Measurements from ENCODE around the gene ATAD1. TPM values are rescaled to one million over a fixed set of nuclear protein-coding genes. Genes with fewer than 3 reads are reported as not detected.

ATAD1 gene
- total RNA-seq, 1 donor from 2014 or later, result 71.0 TPM

GRCh38 chr10:87771871-87772500, 46.0 kb downstream of the ATAD1 start:
- H3K9me3 Mint-ChIP-seq (ENCODE audit: unreplicated experiment), result no peaks in the 10 kb centered on the region

GRCh38 chr10:87767253-87767652, 50.8 kb downstream of the ATAD1 start:
- Histone ChIP-seq H3K9me3 (ENCODE audit: insufficient read depth, low read depth, low read length) (no peaks in the 10 kb centered on the region), H4K20me1 (ENCODE audit: insufficient read depth, low read length) (no peaks in the 10 kb centered on the region), H3K9ac (ENCODE audit: low read length) (peak overlapping the region; percentile 40), H3K27me3 (ENCODE audit: insufficient read depth, low read length) (no peaks in the 10 kb centered on the region), H3K36me3 (ENCODE audit: insufficient read depth, low read length) (no peaks in the 10 kb centered on the region), H2AFZ (ENCODE audit: low read depth, low read length) (no peak overlapping the region), H3K4me3 (ENCODE audit: insufficient read depth, low read depth, low read length) (no peak overlapping the region), H3K79me2 (ENCODE audit: insufficient read depth, low read length) (no peaks in the 10 kb centered on the region), H3K4me2 (ENCODE audit: low read length) (peak overlapping the region; percentile 66), H3K4me1 (ENCODE audit: insufficient read depth, low read length) (peaks cover 14% of the 10 kb centered on the region), H3K27ac (ENCODE audit: low read depth, low read length) (peak overlapping the region; percentile 67)
- TF ChIP-seq EZH2 (IDR thresholded peaks at IDR 0.05; ENCODE audit: insufficient read depth, low read length) (no peak), CTCF (IDR thresholded peaks at IDR 0.05; ENCODE audit: insufficient read depth, low read depth, low read length) (peak; percentile 4)
- DNase-seq (ENCODE audit: low read depth), result peak; percentile 84
- FAIRE-seq, result peak; percentile 43
- H3K9me3 Mint-ChIP-seq (ENCODE audit: unreplicated experiment), result no peaks in the 10 kb centered on the region
- H3K4me3 Mint-ChIP-seq (ENCODE audit: unreplicated experiment), result peak overlapping the region; percentile 52
- H3K36me3 Mint-ChIP-seq (ENCODE audit: low read depth, unreplicated experiment), result peaks cover 7% of the 10 kb centered on the region
- peaks cover 12% of the 10 kb centered on the region for H3K4me1 Mint-ChIP-seq (ENCODE audit: low read depth, unreplicated experiment)
- peak overlapping the region; percentile 98 for H3K27ac Mint-ChIP-seq (ENCODE audit: unreplicated experiment)
- no peaks in the 10 kb centered on the region for H3K27me3 Mint-ChIP-seq (ENCODE audit: low read depth, unreplicated experiment)

More at GRCh38 chr10:87771871-87772500, 46.0 kb downstream of the ATAD1 start:
- Mint-ChIP-seq H3K4me3 (ENCODE audit: unreplicated experiment) (no peak overlapping the region), H3K27me3 (ENCODE audit: low read depth, unreplicated experiment) (no peaks in the 10 kb centered on the region), H3K4me1 (ENCODE audit: low read depth, unreplicated experiment) (peaks cover 20% of the 10 kb centered on the region), H3K36me3 (ENCODE audit: low read depth, unreplicated experiment) (peaks cover 3% of the 10 kb centered on the region), H3K27ac (ENCODE audit: unreplicated experiment) (peak overlapping the region; percentile 53)
- TF ChIP-seq CTCF (IDR thresholded peaks at IDR 0.05; ENCODE audit: insufficient read depth, low read depth, low read length) (peak; percentile 45), EZH2 (IDR thresholded peaks at IDR 0.05; ENCODE audit: insufficient read depth, low read length) (no peak)
- Histone ChIP-seq H3K79me2 (ENCODE audit: insufficient read depth, low read length) (no peaks in the 10 kb centered on the region), H3K4me3 (ENCODE audit: insufficient read depth, low read depth, low read length) (no peak overlapping the region), H3K9me3 (ENCODE audit: insufficient read depth, low read depth, low read length) (no peaks in the 10 kb centered on the region), H3K36me3 (ENCODE audit: insufficient read depth, low read length) (no peaks in the 10 kb centered on the region), H4K20me1 (ENCODE audit: insufficient read depth, low read length) (no peaks in the 10 kb centered on the region), H3K4me2 (ENCODE audit: low read length) (no peak overlapping the region), H3K27ac (ENCODE audit: low read depth, low read length) (no peak overlapping the region), H3K4me1 (ENCODE audit: insufficient read depth, low read length) (peaks cover 22% of the 10 kb centered on the region), H3K27me3 (ENCODE audit: insufficient read depth, low read length) (no peaks in the 10 kb centered on the region), H2AFZ (ENCODE audit: low read depth, low read length) (no peak overlapping the region), H3K9ac (ENCODE audit: low read length) (no peak overlapping the region)
- DNase-seq (ENCODE audit: low read depth) (no peak), FAIRE-seq (no peak)

GRCh38 chr10:87765666-87766376, 52.2 kb downstream of the ATAD1 start:
- no peaks in the 10 kb centered on the region for H3K27me3 Mint-ChIP-seq (ENCODE audit: low read depth, unreplicated experiment)
- no peak overlapping the region for H3K9ac ChIP-seq (ENCODE audit: low read length)
- H3K27ac ChIP-seq (ENCODE audit: low read depth, low read length), result no peak overlapping the region
- H3K27me3 ChIP-seq (ENCODE audit: insufficient read depth, low read length), result no peaks in the 10 kb centered on the region
- TF ChIP-seq EZH2 (IDR thresholded peaks at IDR 0.05; ENCODE audit: insufficient read depth, low read length), result no peak
- no peak for TF ChIP-seq CTCF (IDR thresholded peaks at IDR 0.05; ENCODE audit: insufficient read depth, low read depth, low read length)
- H3K4me2 ChIP-seq (ENCODE audit: low read length), result no peak overlapping the region
- H4K20me1 ChIP-seq (ENCODE audit: insufficient read depth, low read length), result no peaks in the 10 kb centered on the region
- no peak overlapping the region for H3K27ac Mint-ChIP-seq (ENCODE audit: unreplicated experiment)
- H3K4me1 ChIP-seq (ENCODE audit: insufficient read depth, low read length), result peaks cover 17% of the 10 kb centered on the region
- FAIRE-seq (no peak), DNase-seq (ENCODE audit: low read depth) (no peak)
- peaks cover 23% of the 10 kb centered on the region for H3K4me1 Mint-ChIP-seq (ENCODE audit: low read depth, unreplicated experiment)
- no peaks in the 10 kb centered on the region for H3K79me2 ChIP-seq (ENCODE audit: insufficient read depth, low read length)
- no peaks in the 10 kb centered on the region for H3K9me3 ChIP-seq (ENCODE audit: insufficient read depth, low read depth, low read length)
- no peak overlapping the region for H3K4me3 ChIP-seq (ENCODE audit: insufficient read depth, low read depth, low read length)
- H3K36me3 ChIP-seq (ENCODE audit: insufficient read depth, low read length), result no peaks in the 10 kb centered on the region
- no peaks in the 10 kb centered on the region for H3K9me3 Mint-ChIP-seq (ENCODE audit: unreplicated experiment)
- H3K36me3 Mint-ChIP-seq (ENCODE audit: low read depth, unreplicated experiment), result peaks cover 7% of the 10 kb centered on the region
- H3K4me3 Mint-ChIP-seq (ENCODE audit: unreplicated experiment), result no peak overlapping the region
- H2AFZ ChIP-seq (ENCODE audit: low read depth, low read length), result no peak overlapping the region

Measured in astrocyte (in vitro differentiated cells and primary cell).